Hematopoietic multipotent progenitor cell (in vitro differentiated cells): ENCODE measurements around the gene MED15. TPM values are rescaled to one million over a fixed set of nuclear protein-coding genes. Genes with fewer than 3 reads are reported as not detected.

ENCODE experiments used
- DNase-seq, 3 donors: peaks; one replicate each; pipeline ENCODE4 v3.0.0-alpha.2; 2011 to 2015; ENCODE audit warnings: low read depth in 2 of 3, low spot score in 2 of 3
- total RNA-seq: library from RNA; depleted of rRNA; stranded (reverse); fragments of >200 nt; gene quantifications from one replicate; pipeline ENCODE4 v1.2.3, GENCODE V29; 2012

Gene MED15
- total RNA-seq, 1 donor, result 97.8 TPM

- no peak for DNase-seq
Observed at GRCh38 chr22:20550057-20550817, 42.8 kb downstream of the MED15 start.

GRCh38 chr22:20550851-20551744, 43.7 kb downstream of the MED15 start:
- DNase-seq, result peak in 1 of 3 donors; percentile 49

- no peak for DNase-seq
Observed at GRCh38 chr22:20551805-20552442, 44.5 kb downstream of the MED15 start.

GRCh38 chr22:20552443-20553401, 45.3 kb downstream of the MED15 start:
- DNase-seq, result no peak

- DNase-seq, result no peak
Observed at GRCh38 chr22:20553947-20554741, 46.7 kb downstream of the MED15 start.

GRCh38 chr22:20554824-20555223, 47.4 kb downstream of the MED15 start:
- no peak for DNase-seq

GRCh38 chr22:20558534-20558933, 51.1 kb downstream of the MED15 start:
- DNase-seq, result no peak

- no peak for DNase-seq
Observed at GRCh38 chr22:20559174-20559760, 51.9 kb downstream of the MED15 start.

- no peak for DNase-seq
Observed at GRCh38 chr22:20560716-20561115, 53.3 kb downstream of the MED15 start.

GRCh38 chr22:20561882-20562281, 54.5 kb downstream of the MED15 start:
- no peak for DNase-seq

GRCh38 chr22:20562607-20563465, 55.4 kb downstream of the MED15 start:
- DNase-seq, result no peak

GRCh38 chr22:20563466-20563906, 56.1 kb downstream of the MED15 start:
- no peak for DNase-seq

GRCh38 chr22:20563941-20564371, 56.5 kb downstream of the MED15 start:
- no peak for DNase-seq

- no peak for DNase-seq
Observed at GRCh38 chr22:20565079-20565734, 57.8 kb downstream of the MED15 start.

- no peak for DNase-seq
Observed at GRCh38 chr22:20565761-20566160, 58.4 kb downstream of the MED15 start.

GRCh38 chr22:20566420-20567260, 59.2 kb downstream of the MED15 start:
- DNase-seq, result no peak
